Adrenal gland (tissue), 5 donors: ENCODE results near the gene CCDC90B.

Experiments
- POLR2A ChIP-seq, 2 donors: fragments of 450-650 bp; IDR thresholded peaks; one replicate each; pipeline ENCODE4 v1.6.1; 2017; ENCODE audit warnings: antibody characterized with exemption in 2 of 2, mild to moderate bottlenecking in 2 of 2, moderate library complexity in 1 of 2
- TF ChIP-seq, protein P1 (sequence below), 6 experiments: fragments of 450-650 bp in 4 of 6; fragments of 200-600 bp in 2 of 6; sonication (generic) in 1 of 6; IDR thresholded peaks; 1 replicate in 5 of 6; 2 replicates in 1 of 6; pipeline versions ENCODE4 v1.5.1 to v1.8.0; 2016 to 2021; ENCODE audit warnings: antibody characterized with exemption in 6 of 6, mild to moderate bottlenecking in 2 of 6, moderate library complexity in 1 of 6
- donor health status: DM: no; HTN: no; CAD: no.

DNA sequence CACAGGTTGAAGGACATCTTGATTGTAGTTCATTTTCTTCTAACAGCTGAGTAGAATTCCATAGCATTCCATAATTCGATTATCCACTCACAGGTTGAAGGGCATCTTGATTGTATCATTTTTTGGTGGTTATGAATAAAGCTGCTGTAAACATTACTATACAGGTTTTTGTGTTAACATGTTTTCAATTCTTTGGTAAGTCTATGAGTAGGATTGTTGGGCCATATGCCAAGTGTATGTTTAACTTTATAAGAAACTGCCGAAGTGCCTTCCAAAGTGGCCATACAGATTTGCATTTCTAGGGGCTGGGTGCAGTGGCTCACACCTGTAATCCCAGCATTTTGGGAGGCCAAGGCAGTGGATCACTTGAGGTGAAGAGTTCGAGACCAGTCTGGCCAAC, 48.1 kb downstream of the CCDC90B start:
- TF ChIP-seq, protein P1, sequence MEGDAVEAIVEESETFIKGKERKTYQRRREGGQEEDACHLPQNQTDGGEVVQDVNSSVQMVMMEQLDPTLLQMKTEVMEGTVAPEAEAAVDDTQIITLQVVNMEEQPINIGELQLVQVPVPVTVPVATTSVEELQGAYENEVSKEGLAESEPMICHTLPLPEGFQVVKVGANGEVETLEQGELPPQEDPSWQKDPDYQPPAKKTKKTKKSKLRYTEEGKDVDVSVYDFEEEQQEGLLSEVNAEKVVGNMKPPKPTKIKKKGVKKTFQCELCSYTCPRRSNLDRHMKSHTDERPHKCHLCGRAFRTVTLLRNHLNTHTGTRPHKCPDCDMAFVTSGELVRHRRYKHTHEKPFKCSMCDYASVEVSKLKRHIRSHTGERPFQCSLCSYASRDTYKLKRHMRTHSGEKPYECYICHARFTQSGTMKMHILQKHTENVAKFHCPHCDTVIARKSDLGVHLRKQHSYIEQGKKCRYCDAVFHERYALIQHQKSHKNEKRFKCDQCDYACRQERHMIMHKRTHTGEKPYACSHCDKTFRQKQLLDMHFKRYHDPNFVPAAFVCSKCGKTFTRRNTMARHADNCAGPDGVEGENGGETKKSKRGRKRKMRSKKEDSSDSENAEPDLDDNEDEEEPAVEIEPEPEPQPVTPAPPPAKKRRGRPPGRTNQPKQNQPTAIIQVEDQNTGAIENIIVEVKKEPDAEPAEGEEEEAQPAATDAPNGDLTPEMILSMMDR (IDR thresholded peaks at IDR 0.05), result no peak
- no peak for TF ChIP-seq POLR2A (IDR thresholded peaks at IDR 0.05)
